Raji (cell line): ENCODE results near the gene CASP14.

ENCODE experiments used
- POLR2A ChIP-seq: IDR thresholded peaks from 2 replicates; pipeline ENCODE4 v1.6.1; 2011; ENCODE audit warnings: low read depth, low read length, control low read depth; ENCODE audit not compliant: insufficient read depth

Gene CASP14

DNA sequence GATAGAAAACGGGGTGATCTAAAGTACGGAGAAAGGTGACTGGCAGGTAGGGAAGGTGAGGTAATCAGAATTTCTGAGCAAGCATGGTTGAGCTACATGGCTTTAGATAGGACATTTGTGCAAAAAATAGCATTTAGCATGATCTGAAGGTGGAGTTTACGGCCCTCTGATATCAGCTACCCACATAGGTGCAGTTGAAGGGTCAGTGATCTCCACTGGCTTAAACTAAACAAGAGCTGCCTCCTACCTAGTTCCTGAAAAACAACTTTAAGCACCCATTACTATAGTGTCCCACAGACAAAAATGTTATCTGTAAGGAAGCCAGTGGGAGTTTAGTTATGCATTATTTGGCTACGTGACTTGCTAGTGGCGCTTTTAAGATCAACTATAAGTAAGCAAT, 1.2 kb upstream of the CASP14 start:
- no peak for TF ChIP-seq POLR2A

DNA sequence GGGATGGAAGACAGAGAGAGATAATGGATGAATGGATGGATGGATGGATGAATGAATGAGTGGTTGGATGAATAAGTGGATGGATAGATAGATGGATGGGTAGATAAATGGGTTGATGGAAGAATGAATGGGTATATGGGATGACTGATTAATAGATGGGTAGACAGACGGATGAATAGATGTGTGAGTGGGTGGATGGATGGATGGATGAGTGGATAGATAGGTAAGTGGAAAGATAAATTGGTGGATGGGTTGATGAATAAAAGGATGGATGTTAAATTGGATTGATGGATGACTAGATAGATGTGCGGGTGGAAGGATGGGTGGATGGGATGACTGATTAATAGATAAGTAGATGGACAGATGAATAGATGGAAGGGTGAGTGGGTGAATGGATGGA, 1.4 kb downstream of the CASP14 start:
- no peak for TF ChIP-seq POLR2A

DNA sequence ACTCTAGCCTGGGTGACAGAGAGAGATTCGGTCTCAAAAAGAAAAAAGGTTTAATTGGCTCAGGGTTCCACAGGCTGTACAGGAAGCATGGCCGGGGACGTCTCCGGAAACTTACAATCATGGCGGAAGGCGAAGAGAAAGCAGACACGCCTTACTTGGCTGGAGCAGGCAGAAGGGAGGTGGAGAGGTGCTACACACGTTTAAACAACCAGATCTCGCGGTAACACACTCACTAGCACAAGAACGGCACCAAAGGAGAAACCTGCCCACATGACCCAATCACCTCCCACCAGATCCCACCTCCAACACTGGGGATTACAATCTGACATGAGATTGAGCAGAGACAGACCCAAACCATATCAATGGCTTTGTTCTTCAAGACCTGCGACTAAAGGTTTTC, 12.8 kb downstream of the CASP14 start:
- TF ChIP-seq POLR2A, result no peak

DNA sequence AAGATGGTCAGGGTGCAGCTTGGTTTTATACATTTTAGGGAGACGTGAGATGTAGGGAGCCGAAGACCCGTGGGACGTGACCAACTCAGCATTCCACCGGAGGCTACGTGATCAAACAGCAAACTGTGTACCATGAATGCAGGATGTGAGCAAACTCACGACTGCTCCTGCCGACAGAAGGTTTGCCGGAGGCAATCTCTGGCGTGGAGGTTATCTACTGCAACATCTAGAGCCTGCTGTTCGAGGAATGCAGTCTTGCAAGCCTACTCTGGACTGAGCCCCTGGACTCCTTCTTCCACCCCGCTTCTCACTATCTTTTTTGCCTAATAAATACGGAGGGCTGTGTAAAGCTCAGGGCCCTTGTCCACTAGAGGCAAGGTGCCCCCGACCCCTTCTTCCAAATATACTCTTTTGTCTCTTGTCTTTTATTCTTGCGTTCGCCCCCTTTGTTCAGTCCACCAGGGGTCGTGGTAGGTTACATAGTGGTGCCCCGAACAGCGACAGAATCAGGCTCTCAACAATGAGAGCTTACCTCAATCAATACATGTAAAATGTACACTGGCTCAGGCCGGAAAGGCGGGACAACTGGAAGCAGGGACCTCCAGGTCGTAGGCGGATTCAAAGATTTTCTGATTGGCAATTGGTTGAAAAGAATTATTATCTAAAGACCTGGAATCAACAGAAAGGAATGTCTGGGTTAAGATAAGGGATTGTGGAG, 23.8 kb downstream of the CASP14 start:
- TF ChIP-seq POLR2A, result no peak

DNA sequence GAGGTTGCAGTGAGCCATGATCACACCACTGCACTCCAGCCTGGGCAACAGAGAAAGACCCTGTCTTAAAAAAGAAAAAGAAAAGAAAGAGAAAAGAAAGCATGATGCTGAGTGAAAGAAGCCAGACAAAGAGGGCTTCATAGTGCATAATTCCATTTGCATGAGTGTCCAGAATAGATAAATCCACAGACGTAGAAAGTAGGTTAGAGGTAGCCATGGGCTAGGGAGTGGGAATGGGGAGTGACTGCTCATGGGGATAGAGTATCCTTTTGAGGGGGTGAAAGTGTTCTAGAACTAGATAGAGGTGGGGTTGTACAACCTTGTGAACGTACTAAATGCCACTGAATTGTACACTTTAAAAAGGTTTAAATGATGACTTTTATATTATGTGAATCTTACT, 25.1 kb downstream of the CASP14 start:
- no peak for TF ChIP-seq POLR2A

DNA sequence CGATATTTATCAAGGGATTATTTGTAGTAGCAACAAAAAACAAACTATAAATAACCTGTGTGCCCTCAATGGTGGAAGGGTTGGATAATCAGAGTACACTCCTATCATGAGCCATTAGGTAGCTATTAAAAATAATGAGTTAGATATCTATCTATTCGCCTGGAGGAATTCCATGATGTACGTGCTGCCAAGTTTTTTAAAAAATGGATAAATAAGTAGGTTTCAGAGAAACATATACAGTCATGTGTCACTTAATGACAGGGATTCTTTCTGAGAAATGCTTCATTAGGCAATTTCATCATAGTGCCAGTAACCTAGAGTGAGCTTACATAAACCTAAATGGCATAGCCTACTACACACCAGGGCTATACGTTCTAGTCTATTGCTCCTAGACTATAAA, 26.5 kb downstream of the CASP14 start:
- no peak for TF ChIP-seq POLR2A

DNA sequence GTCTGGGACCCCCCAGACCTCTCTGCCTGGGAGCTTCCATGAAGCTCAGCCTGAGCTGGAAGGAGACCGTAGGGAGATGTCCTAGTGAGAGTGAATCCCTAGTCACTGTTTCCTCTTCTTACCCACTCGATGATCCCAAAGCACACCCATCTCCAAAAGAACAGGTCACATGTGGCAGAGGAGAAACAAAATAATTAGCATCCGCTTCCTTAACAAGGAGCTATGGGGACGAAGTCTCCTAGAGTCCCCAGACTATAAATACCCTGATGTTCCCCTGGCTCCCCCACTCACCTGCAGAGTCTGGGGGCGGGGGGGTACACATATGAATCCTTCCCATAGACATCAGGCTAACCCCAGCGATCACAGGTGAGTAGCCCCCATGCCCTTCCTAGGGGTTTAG, 32.6 kb downstream of the CASP14 start, which contains the start of gene OR1I1:
TSS of gene OR1I1 (plus strand) at position 301 of the 400 bp plus-strand sequence. CDS start 4,855 bp downstream, outside the sequence.
- no peak for TF ChIP-seq POLR2A

DNA sequence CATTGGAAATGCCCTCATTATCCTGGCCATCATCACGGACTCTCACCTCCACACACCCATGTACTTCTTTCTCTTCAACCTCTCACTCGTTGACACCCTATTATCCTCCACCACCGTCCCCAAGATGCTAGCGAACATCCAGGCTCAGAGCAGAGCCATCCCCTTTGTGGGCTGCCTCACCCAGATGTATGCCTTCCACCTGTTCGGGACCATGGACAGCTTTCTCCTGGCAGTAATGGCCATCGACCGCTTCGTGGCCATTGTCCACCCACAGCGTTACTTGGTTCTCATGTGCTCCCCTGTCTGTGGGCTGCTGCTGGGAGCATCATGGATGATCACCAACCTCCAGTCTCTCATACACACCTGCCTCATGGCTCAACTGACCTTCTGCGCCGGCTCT, 37.9 kb downstream of the CASP14 start:
- no peak for TF ChIP-seq POLR2A

DNA sequence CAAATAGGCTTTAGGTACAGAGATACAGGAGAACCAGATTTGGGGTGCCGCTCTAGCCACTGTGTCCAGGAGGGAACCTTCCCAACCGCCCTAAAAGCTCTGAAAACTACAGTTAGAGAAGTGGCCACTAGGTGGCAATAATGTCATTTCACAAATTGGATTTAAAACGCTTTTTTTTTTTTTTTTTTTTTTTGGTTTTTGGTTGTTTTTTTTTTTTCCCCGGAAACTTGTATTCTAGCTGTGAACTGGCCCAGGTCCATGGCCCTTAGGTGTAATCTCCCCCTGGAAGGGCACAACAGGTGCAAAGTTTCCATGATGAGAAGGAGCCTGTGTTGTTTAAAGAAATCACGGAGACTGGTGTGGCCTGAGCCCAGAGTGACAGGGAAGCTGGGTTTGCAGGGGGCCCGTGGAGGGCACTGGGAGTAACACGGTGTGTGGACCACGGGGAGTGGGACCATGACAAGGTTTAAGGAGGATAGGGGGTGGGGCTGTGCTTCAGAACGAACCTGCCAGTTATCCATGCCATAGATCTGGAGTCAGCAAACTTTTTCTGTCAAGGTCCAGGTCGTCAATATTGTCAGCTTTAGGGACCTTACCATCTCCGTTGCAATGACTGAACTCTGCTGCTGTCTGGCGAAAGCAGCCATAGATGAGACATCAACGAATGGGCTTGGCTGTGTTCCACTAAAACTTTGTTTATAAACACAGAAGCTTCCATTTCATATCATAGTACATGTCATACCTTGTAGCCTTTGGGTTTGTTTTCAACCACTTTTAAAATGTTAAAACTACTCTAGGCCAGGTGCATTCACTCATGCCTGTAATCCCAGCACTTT, 42.9 kb downstream of the CASP14 start:
- no peak for TF ChIP-seq POLR2A

DNA sequence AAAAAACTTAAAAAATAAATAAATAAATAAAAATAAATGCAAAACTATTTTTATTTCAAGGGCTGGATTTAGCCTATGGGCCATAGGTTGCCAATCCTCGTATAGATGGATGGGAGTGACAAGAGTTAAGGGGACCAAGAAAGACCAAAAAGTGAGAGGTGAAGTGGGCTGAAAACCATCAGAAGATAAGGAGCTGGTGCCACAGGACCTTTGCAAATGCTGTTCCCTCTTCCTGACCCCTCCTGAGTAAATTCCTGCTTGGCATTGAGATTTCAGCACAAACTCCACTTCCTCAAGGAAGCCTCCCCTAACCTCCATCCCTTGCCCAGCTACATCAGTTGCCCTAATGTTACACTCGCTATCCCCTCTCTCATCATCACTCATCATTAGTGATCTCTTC, 43.7 kb downstream of the CASP14 start:
- TF ChIP-seq POLR2A, result no peak

DNA sequence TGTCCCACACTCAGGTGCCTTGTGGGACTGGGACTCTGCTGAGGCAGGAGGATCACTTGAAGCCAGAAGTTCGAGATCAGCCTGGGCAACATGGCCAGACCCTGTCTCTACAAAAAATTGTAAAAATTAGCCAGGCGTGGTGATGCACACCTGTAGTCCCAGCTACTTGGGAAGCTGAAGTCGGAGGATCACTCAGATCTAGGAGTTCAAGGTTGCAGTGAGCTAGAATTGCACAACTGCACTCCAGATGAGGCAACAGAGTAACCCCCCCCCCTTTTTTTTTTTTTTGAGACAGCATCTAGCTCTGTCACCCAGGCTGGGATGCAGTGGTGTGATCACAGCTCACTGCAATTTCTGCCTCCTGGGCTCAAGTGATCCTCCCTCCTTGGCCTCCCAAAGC, 46.9 kb downstream of the CASP14 start:
- TF ChIP-seq POLR2A, result no peak

DNA sequence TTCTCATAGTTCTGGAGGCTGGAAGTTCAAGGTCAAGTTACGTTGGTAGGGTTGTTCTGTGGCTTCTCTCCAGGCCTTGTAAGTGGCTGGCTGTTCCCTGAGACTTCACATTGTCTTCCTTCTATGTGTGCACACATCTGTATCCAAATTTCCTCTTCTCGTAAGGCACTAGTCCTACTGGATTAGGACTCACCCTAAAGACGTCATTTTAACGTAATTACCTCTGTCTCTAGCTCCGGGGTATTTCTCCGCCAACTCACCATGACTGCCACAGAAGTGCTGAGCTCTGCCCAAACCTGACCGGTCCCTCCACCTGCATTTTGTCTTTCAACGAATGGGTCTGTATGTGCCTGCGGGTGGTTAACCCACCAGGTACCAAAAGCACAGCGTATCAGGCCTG, 49.2 kb downstream of the CASP14 start:
- no peak for TF ChIP-seq POLR2A

DNA sequence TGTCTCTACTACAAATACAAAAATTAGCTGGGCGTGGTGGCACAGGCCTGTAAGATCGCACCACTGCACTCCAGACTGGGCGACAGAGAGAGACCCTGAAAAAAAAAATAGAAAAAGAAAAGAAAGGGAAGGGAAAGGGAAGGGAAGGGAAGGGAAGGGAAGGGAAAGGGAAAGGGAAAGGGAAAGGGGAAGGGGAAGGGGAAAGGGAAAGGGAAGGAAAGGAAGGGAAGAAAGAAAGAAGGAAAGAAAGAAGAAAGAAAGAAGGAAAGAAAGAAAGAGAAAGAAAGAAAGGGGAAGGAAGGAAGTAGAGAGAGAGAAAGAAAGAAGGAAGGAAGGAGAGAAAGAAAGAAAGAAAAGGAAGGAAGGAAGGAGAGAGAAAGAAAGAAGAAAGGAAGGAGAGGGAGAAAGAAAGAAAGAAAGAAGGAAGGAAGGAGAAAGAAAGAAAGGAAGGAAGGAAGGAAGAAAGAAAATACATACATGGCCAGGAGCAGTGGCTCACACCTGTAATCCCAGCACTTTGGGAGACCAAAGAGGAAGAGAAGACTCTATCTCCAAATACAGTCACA, 49.8 kb downstream of the CASP14 start:
- TF ChIP-seq POLR2A, result no peak

DNA sequence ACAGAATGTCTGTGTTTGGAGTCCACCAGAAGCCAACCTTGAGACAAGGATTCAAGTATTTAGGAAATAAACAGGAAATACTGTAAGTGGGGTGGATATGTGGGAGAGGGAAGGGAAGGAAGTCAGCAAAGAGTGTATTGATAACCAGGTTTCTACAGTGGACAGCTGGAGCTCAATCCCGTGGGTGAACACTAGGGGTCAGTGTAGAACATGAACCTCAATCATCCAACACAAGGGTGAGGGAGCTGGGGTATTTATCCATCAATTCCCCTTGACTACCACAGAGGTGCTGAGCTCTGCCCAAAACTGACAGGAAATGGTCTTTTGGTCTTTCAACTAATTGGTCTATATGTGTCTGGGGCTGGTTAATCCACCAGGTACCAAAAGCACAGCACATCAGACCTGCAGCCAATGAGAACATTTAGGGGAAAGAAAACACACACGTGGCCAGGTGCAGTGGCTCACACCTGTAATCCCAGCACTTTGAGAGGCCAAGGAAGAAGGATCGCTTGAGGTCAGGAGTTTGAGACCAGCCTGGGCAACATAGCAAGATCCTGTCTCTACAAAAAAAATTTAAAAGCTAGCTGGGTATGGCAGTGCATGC, 52.3 kb downstream of the CASP14 start:
- no peak for TF ChIP-seq POLR2A

DNA sequence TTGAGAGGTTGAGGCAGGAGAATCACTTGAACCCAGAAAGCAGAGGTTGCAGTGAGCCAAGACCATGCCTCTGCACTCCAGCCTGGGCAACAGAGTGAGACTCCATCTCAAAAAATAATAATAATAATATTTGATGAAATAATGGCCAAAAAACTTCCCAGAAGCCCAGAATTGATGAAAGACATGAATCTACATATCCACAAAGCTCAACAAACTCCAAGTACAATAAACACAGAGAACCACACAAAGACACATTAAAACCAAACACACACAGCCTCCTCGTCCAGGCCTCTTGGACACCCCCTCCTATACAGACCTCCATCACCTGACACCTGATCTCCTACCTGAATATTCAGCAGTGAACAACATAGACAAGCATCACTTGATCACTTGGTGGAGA, 54.7 kb downstream of the CASP14 start:
- no peak for TF ChIP-seq POLR2A

DNA sequence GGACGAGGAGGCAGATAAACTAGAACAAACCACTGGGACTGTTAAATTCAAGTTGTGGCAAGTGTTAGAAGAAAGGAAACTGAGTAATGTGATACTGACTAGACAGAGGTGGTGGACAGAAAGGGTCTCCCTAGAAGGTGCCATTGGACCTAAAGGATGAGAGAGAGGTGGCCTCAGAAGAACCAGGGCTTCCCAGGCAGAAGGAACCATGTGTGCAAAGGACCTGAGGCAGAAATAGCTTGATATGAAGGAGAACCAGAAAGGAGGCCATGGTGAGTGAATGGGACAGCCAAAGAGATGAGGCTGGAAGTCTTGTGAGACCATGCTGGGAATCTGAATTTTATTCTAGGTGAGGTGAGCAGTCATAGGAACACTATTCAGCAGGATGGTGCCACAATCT, 55.1 kb downstream of the CASP14 start:
- no peak for TF ChIP-seq POLR2A
